Activated naive CD8-positive, alpha-beta T cell (primary cell): ENCODE measurements around the gene IPO11.
"Not testable (repeated sequence)": the region's sequence is repeated elsewhere in the genome, so short reads cannot be mapped to it uniquely, and the experiment has no call there.

Experiments
- H3K27ac Mint-ChIP-seq: one replicate; pipeline ENCODE4 v1.8.0; 2021; ENCODE audit warnings: mixed read lengths
- H3K27me3 Mint-ChIP-seq: one replicate; pipeline ENCODE4 v1.8.0; 2021; ENCODE audit warnings: mixed read lengths
- H3K36me3 Mint-ChIP-seq: one replicate; pipeline ENCODE4 v1.8.0; 2021; ENCODE audit warnings: mixed read lengths
- H3K4me1 Mint-ChIP-seq: one replicate; pipeline ENCODE4 v1.8.0; 2021; ENCODE audit warnings: low read depth, mixed read lengths
- H3K4me3 Mint-ChIP-seq: one replicate; pipeline ENCODE4 v1.8.0; 2021; ENCODE audit warnings: mild to moderate bottlenecking, mixed read lengths
- H3K9me3 Mint-ChIP-seq: one replicate; pipeline ENCODE4 v1.8.0; 2021; ENCODE audit warnings: low read depth, mixed read lengths

Gene IPO11

GRCh38 chr5:62483556-62483955 lies 71.0 kb downstream of the IPO11 start:
- H3K4me1 Mint-ChIP-seq, result no peaks in the 10 kb centered on the region
- H3K9me3 Mint-ChIP-seq, result no peaks in the 10 kb centered on the region
- no peak overlapping the region for H3K27ac Mint-ChIP-seq
- H3K27me3 Mint-ChIP-seq, result no peaks in the 10 kb centered on the region
- no peak overlapping the region for H3K4me3 Mint-ChIP-seq
- H3K36me3 Mint-ChIP-seq, result peaks cover 22% of the 10 kb centered on the region

GRCh38 chr5:62486672-62487071 lies 74.1 kb downstream of the IPO11 start:
- Mint-ChIP-seq H3K27ac (no peak overlapping the region), H3K27me3 (no peaks in the 10 kb centered on the region), H3K4me1 (no peaks in the 10 kb centered on the region), H3K9me3 (no peaks in the 10 kb centered on the region), H3K4me3 (no peak overlapping the region), H3K36me3 (peaks cover 9% of the 10 kb centered on the region)

GRCh38 chr5:62488531-62488930 lies 76.0 kb downstream of the IPO11 start:
- no peaks in the 10 kb centered on the region for H3K4me1 Mint-ChIP-seq
- no peaks in the 10 kb centered on the region for H3K9me3 Mint-ChIP-seq
- peaks cover 10% of the 10 kb centered on the region for H3K36me3 Mint-ChIP-seq
- H3K27ac Mint-ChIP-seq, result no peak overlapping the region
- H3K27me3 Mint-ChIP-seq, result no peaks in the 10 kb centered on the region
- H3K4me3 Mint-ChIP-seq, result no peak overlapping the region

- Mint-ChIP-seq H3K36me3 (peaks cover 9% of the 10 kb centered on the region), H3K27me3 (no peaks in the 10 kb centered on the region), H3K9me3 (no peaks in the 10 kb centered on the region), H3K27ac (no peak overlapping the region), H3K4me3 (no peak overlapping the region), H3K4me1 (no peaks in the 10 kb centered on the region)
Measured at GRCh38 chr5:62489471-62489870, 76.9 kb downstream of the IPO11 start.

- Mint-ChIP-seq H3K36me3 (peaks cover 6% of the 10 kb centered on the region), H3K9me3 (no peaks in the 10 kb centered on the region), H3K4me1 (no peaks in the 10 kb centered on the region), H3K27me3 (no peaks in the 10 kb centered on the region), H3K27ac (no peak overlapping the region), H3K4me3 (no peak overlapping the region)
Measured at GRCh38 chr5:62494772-62495171, 82.2 kb downstream of the IPO11 start.

GRCh38 chr5:62496876-62497275 lies 84.3 kb downstream of the IPO11 start:
- H3K9me3 Mint-ChIP-seq, result no peaks in the 10 kb centered on the region
- H3K27me3 Mint-ChIP-seq, result no peaks in the 10 kb centered on the region
- no peak overlapping the region for H3K27ac Mint-ChIP-seq
- no peak overlapping the region for H3K4me3 Mint-ChIP-seq
- H3K36me3 Mint-ChIP-seq, result peaks cover 2% of the 10 kb centered on the region
- no peaks in the 10 kb centered on the region for H3K4me1 Mint-ChIP-seq

GRCh38 chr5:62498961-62499360 lies 86.4 kb downstream of the IPO11 start:
- Mint-ChIP-seq H3K9me3 (no peaks in the 10 kb centered on the region), H3K36me3 (peaks cover 4% of the 10 kb centered on the region), H3K27me3 (no peaks in the 10 kb centered on the region), H3K4me1 (no peaks in the 10 kb centered on the region), H3K4me3 (no peak overlapping the region), H3K27ac (no peak overlapping the region)

GRCh38 chr5:62499756-62500155 lies 87.2 kb downstream of the IPO11 start:
- no peaks in the 10 kb centered on the region for H3K27me3 Mint-ChIP-seq
- no peaks in the 10 kb centered on the region for H3K4me1 Mint-ChIP-seq
- H3K27ac Mint-ChIP-seq, result no peak overlapping the region
- H3K4me3 Mint-ChIP-seq, result no peak overlapping the region
- peaks cover 5% of the 10 kb centered on the region for H3K36me3 Mint-ChIP-seq
- H3K9me3 Mint-ChIP-seq, result no peaks in the 10 kb centered on the region

GRCh38 chr5:62502456-62503101 lies 90.0 kb downstream of the IPO11 start:
- Mint-ChIP-seq H3K4me3 (no peak overlapping the region), H3K9me3 (no peaks in the 10 kb centered on the region), H3K36me3 (peaks cover 14% of the 10 kb centered on the region), H3K27ac (no peak overlapping the region), H3K4me1 (no peaks in the 10 kb centered on the region), H3K27me3 (no peaks in the 10 kb centered on the region)

- no peaks in the 10 kb centered on the region for H3K9me3 Mint-ChIP-seq
- H3K27ac Mint-ChIP-seq, result no peak overlapping the region
- H3K27me3 Mint-ChIP-seq, result no peaks in the 10 kb centered on the region
- H3K4me3 Mint-ChIP-seq, result no peak overlapping the region
- H3K36me3 Mint-ChIP-seq, result peaks cover 21% of the 10 kb centered on the region
- no peaks in the 10 kb centered on the region for H3K4me1 Mint-ChIP-seq
Measured at GRCh38 chr5:62504129-62504528, 91.6 kb downstream of the IPO11 start.

GRCh38 chr5:62506659-62507460 lies 94.3 kb downstream of the IPO11 start:
- Mint-ChIP-seq H3K4me1 (no peaks in the 10 kb centered on the region), H3K36me3 (peaks cover 29% of the 10 kb centered on the region), H3K4me3 (no peak overlapping the region), H3K27me3 (no peaks in the 10 kb centered on the region), H3K27ac (no peak overlapping the region), H3K9me3 (no peaks in the 10 kb centered on the region)

GRCh38 chr5:62508760-62509159 lies 96.2 kb downstream of the IPO11 start:
- peaks cover 27% of the 10 kb centered on the region for H3K36me3 Mint-ChIP-seq

GRCh38 chr5:62509806-62510205 lies 97.2 kb downstream of the IPO11 start:
- H3K4me3 Mint-ChIP-seq, result no peak overlapping the region
- H3K36me3 Mint-ChIP-seq, result peaks cover 25% of the 10 kb centered on the region
- H3K9me3 Mint-ChIP-seq, result no peaks in the 10 kb centered on the region
- H3K27me3 Mint-ChIP-seq, result no peaks in the 10 kb centered on the region
- H3K4me1 Mint-ChIP-seq, result no peaks in the 10 kb centered on the region
- H3K27ac Mint-ChIP-seq, result no peak overlapping the region

More at GRCh38 chr5:62508760-62509159, 96.2 kb downstream of the IPO11 start:
- not testable (repeated sequence) for H3K9me3 Mint-ChIP-seq, H3K4me1 Mint-ChIP-seq, H3K4me3 Mint-ChIP-seq, H3K27ac Mint-ChIP-seq, H3K27me3 Mint-ChIP-seq

GRCh38 chr5:62513085-62513484 lies 100.5 kb downstream of the IPO11 start:
- not testable (repeated sequence) for H3K4me1 Mint-ChIP-seq, H3K27me3 Mint-ChIP-seq, H3K4me3 Mint-ChIP-seq, H3K27ac Mint-ChIP-seq, H3K9me3 Mint-ChIP-seq
- peaks cover 21% of the 10 kb centered on the region for H3K36me3 Mint-ChIP-seq

- H3K27me3 Mint-ChIP-seq, result no peaks in the 10 kb centered on the region
- no peaks in the 10 kb centered on the region for H3K4me1 Mint-ChIP-seq
- peaks cover 21% of the 10 kb centered on the region for H3K36me3 Mint-ChIP-seq
- no peak overlapping the region for H3K27ac Mint-ChIP-seq
- H3K4me3 Mint-ChIP-seq, result no peak overlapping the region
- H3K9me3 Mint-ChIP-seq, result no peaks in the 10 kb centered on the region
Measured at GRCh38 chr5:62514510-62515119, 102.1 kb downstream of the IPO11 start.
